Calu3 (cell line): ENCODE results near the gene PCDH9. TPM values are rescaled to one million over a fixed set of nuclear protein-coding genes. Genes with fewer than 3 reads are reported as not detected.

Experiments
- BruUV-seq: library from RNA; stranded (reverse); fragments of 400-500 nt; replicated peaks from 2 replicates; lab custom pipeline; 2021; lab: Mats Ljungman, UMichigan
- CTCF ChIA-PET: fragments of 300-600 bp; sonication (Branson Sonifier 250); formaldehyde crosslinking; loops from one replicate; lab custom pipeline; 2022; ENCODE audit warnings: antibody characterized with exemption; lab: Charles Lee
- DNase-seq: peaks from one replicate; pipeline ENCODE4 v3.0.0; 2022
- H3K27ac Mint-ChIP-seq: one replicate; pipeline ENCODE4 v1.8.0; 2022; ENCODE audit warnings: mixed read lengths; ENCODE audit not compliant: unreplicated experiment
- H3K27me3 Mint-ChIP-seq: one replicate; pipeline ENCODE4 v1.8.0; 2022; ENCODE audit warnings: mixed read lengths; ENCODE audit not compliant: unreplicated experiment
- H3K36me3 Mint-ChIP-seq: one replicate; pipeline ENCODE4 v1.8.0; 2022; ENCODE audit warnings: mild to moderate bottlenecking, moderate library complexity, mixed read lengths; ENCODE audit not compliant: insufficient read depth, unreplicated experiment
- H3K4me1 Mint-ChIP-seq: one replicate; pipeline ENCODE4 v1.8.0; 2022; ENCODE audit warnings: mild to moderate bottlenecking, low read depth, mixed read lengths; ENCODE audit not compliant: unreplicated experiment
- H3K4me3 Mint-ChIP-seq: one replicate; pipeline ENCODE4 v1.8.0; 2022; ENCODE audit warnings: mild to moderate bottlenecking, low read depth, moderate library complexity, mixed read lengths; ENCODE audit not compliant: unreplicated experiment
- H3K9me3 Mint-ChIP-seq: one replicate; pipeline ENCODE4 v1.8.0; 2022; ENCODE audit warnings: low read depth, mixed read lengths; ENCODE audit not compliant: unreplicated experiment
- intact Hi-C: fragments of 100-400 bp; cut with micrococcal nuclease; formaldehyde crosslinking; loops from one replicate; pipeline ENCODE4 v1.10.0; 2022; ENCODE audit not compliant: unreplicated experiment
- total RNA-seq: library from RNA; stranded (reverse); gene quantifications from 2 replicates; pipeline ENCODE4 v1.2.3, GENCODE V29; 2022
- TF ChIP-seq, protein P1 (sequence below): fragments of 200-600 bp; IDR thresholded peaks from one replicate; pipeline ENCODE4 v1.8.0; 2022; ENCODE audit warnings: antibody characterized with exemption; ENCODE audit not compliant: unreplicated experiment

Gene PCDH9
- total RNA-seq, 1 experiment from 2014 or later, result 1.3 TPM

DNA sequence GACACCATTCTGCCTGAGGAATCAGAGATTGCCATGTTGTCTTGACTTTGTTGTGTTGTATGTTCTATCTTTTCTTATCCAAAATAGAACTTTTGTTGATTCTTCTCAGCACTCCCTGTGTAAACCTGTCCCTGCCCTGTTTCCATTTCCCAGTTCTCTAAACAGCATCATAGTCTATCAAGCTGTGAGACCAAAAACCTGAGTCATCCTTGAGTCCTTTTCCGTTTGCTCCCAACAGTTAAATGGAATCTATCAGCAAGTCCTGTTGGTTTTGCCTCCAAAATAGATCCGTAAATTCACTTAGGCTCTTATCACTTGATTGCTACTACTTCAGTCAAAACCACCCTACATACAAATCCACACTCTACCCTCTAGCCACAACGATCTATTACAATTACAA is 667.1 kb downstream of the PCDH9 start:
- DNase-seq, result no peak
- Mint-ChIP-seq H3K36me3 (no peaks in the 10 kb centered on the region), H3K4me3 (no peak overlapping the region), H3K4me1 (no peaks in the 10 kb centered on the region), H3K9me3 (no peaks in the 10 kb centered on the region), H3K27ac (no peak overlapping the region), H3K27me3 (no peaks in the 10 kb centered on the region)
- TF ChIP-seq, protein P1, sequence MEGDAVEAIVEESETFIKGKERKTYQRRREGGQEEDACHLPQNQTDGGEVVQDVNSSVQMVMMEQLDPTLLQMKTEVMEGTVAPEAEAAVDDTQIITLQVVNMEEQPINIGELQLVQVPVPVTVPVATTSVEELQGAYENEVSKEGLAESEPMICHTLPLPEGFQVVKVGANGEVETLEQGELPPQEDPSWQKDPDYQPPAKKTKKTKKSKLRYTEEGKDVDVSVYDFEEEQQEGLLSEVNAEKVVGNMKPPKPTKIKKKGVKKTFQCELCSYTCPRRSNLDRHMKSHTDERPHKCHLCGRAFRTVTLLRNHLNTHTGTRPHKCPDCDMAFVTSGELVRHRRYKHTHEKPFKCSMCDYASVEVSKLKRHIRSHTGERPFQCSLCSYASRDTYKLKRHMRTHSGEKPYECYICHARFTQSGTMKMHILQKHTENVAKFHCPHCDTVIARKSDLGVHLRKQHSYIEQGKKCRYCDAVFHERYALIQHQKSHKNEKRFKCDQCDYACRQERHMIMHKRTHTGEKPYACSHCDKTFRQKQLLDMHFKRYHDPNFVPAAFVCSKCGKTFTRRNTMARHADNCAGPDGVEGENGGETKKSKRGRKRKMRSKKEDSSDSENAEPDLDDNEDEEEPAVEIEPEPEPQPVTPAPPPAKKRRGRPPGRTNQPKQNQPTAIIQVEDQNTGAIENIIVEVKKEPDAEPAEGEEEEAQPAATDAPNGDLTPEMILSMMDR, result no peak
- CTCF ChIA-PET, result no interaction called here
- intact Hi-C loops, result no loop called here
- BruUV-seq, result no TSS peak

DNA sequence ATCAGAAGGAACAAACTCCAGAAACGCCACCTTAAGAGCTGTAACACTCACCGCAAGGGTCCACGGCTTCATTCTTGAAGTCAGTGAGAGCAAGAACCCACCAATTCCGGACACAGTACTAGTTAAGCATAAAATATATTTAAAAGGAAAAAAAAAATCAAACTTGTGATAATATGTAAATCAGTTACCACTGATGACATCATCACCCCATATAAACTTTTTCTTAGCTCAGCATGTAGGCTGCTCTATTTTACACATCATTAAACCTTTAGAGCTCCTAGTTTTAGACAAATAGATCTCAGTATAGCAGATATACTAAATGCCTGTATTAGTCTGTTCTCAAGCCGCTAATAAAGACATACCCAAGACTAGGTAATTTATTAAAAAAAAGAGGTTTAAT is 668.1 kb downstream of the PCDH9 start:
- Mint-ChIP-seq H3K27ac (no peak overlapping the region), H3K27me3 (no peaks in the 10 kb centered on the region), H3K4me3 (no peak overlapping the region), H3K36me3 (no peaks in the 10 kb centered on the region), H3K9me3 (no peaks in the 10 kb centered on the region), H3K4me1 (no peaks in the 10 kb centered on the region)
- TF ChIP-seq, protein P1, result no peak
- DNase-seq, result no peak
- intact Hi-C loops, result no loop called here
- no TSS peak for BruUV-seq
- CTCF ChIA-PET, result no interaction called here

DNA sequence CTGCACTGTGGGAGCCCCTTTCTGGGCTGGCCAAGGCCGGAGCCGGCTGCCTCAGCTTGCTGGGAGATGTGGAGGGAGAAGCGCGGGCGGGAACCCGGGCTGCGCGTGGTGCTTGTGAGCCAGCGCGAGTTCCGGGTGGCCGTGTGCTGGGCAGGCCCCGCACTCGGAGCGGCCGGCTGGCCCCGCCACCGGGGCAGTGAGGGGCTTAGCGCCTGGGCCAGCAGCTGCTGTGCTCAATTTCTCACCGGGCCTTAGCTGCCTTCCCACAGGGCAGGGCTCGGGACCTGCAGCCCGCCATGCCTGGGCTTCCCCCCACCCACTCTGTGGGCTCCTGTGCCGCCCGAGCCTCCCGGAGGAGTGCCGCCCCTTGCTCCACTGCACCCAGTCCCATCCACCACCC is 669.1 kb downstream of the PCDH9 start:
- no peak for DNase-seq
- no peak overlapping the region for H3K27ac Mint-ChIP-seq
- intact Hi-C loops, result no loop called here
- no peak overlapping the region for H3K4me3 Mint-ChIP-seq
- H3K36me3 Mint-ChIP-seq, result no peaks in the 10 kb centered on the region
- TF ChIP-seq, protein P1, result no peak
- H3K27me3 Mint-ChIP-seq, result no peaks in the 10 kb centered on the region
- BruUV-seq, result no TSS peak
- CTCF ChIA-PET, result no interaction called here
- no peaks in the 10 kb centered on the region for H3K4me1 Mint-ChIP-seq
- H3K9me3 Mint-ChIP-seq, result no peaks in the 10 kb centered on the region

DNA sequence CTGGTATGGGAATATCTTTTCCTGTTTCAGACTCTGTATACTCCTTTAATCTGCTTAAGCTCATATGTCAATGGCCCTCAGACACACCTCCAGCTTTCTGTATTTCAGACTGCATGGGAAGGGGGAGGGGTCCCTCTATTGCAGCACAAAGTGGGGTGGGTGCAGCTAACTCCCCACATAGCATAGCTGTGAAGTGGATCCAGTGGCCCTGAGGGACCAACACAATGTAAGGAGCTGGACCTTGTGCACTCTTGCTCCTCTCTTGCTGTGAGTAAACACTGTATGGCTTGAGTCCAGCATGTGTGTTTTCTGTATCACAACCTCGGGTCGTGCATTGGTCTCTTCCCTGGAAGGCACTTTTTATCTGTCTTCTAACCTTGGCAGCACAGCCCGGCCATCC is 669.9 kb downstream of the PCDH9 start:
- Mint-ChIP-seq H3K4me1 (no peaks in the 10 kb centered on the region), H3K36me3 (no peaks in the 10 kb centered on the region), H3K27ac (no peak overlapping the region), H3K27me3 (no peaks in the 10 kb centered on the region), H3K9me3 (no peaks in the 10 kb centered on the region), H3K4me3 (no peak overlapping the region)
- intact Hi-C loops, result no loop called here
- BruUV-seq, result no TSS peak
- DNase-seq, result no peak
- CTCF ChIA-PET, result no interaction called here
- TF ChIP-seq, protein P1, result no peak
